NCI-H82 (cell line): ENCODE data around the gene PROX2.

Experiments
- DNase-seq: peaks from one replicate; lab custom pipeline; 2025; lab: John Stamatoyannopoulos, UW

The PROX2 gene

DNA sequence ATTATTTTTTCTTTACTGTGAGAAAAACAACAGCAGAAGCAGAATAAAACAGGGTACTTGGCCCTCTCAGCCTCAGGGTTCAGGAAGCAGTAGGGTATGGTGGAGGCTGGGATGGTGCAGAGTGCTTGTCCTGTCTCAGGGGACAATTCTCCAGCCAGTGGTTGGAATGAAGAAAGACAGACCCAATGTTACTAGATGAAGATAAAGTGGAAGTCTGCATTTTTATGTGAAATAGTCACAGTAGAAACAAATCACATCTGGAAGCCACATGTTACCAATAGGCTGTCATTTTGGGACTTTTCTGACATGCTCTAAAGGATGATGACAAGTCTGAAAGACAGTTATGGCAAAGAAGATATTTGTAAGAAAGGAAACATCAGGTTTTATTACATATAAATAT lies 32.3 kb downstream of the PROX2 start:
- no peak for DNase-seq

DNA sequence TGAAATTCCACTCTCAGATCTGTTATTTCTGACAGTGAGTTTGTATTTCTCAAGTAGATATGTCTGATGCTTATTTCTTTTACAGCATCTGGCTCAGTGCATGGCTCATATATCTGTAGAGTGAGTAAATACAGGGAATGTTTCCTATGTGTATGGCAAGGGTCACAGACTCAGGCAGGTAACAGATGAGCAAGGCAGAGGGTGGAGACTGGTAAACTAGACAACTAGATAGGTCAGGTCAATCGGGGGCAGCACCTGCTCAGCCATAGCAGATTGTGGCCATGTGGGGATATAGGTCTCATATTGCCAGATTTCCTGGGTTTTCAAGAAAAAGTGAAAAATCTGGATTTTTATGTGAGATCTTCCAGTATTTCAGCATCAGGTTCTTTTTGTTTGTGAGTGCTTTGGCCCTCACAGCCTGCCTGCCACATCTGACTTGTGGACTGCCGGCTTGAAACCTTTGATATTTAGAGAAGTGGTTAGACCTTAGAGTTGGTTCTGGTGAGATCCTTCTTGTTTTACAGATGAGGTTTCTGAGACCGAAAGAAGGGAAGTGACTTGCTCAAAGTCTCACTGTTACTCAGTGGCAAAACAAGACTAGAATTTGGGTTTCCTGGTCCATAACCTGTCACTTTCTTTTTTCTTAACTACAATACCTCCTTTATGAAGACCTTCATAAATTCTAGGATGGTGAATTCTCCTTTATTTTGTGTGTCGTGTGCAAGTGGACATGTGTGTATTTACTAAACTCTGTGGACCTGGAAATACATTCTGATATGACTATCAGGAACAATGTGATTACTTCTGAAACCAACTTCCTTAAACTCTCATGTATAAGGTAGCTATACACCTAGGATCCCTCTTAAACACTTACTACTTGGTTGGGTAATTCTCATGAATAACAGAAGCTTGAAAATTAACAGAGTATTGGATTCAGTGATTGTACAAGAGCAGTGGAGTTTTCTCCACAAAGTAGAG lies 34.4 kb downstream of the PROX2 start:
- no peak for DNase-seq

DNA sequence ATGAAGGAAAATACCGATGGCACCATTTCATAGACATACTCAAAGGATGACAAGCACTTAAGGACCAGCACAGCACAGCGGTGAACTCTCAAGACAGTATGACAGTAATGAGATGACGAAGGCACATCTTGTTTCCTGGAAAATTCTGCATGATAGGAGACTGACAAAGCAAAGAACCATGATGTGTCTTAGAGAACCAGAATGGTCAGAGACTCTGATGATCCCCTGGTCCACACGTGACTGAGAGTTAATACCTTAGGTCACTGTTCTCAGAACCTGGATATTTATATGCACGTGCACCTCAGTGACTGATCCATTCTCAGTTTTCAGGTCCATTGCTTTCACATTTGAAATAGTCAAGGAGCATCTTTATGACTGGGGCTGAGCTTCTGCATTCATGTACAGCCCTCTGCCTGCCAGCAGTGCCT lies 35.3 kb downstream of the PROX2 start:
- no peak for DNase-seq

DNA sequence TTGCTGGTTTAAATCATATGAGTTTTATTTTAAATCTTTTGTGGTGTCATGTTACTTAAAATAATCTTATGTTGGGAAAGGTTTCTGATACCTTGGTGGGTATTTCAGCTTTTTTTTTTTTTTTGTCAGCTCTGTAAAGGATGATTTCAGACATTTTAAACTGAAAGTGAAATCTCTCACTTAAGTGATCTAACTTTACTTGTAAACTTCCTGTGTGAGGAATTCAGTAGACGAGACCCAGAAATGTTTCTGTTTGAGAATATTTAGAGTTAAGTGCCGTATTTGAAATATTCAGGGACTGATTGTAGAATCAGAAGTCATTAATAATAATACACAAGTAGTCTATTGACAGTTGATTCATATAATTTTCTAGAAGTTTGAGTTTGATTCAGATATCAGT lies 37.8 kb downstream of the PROX2 start:
- DNase-seq, result no peak

DNA sequence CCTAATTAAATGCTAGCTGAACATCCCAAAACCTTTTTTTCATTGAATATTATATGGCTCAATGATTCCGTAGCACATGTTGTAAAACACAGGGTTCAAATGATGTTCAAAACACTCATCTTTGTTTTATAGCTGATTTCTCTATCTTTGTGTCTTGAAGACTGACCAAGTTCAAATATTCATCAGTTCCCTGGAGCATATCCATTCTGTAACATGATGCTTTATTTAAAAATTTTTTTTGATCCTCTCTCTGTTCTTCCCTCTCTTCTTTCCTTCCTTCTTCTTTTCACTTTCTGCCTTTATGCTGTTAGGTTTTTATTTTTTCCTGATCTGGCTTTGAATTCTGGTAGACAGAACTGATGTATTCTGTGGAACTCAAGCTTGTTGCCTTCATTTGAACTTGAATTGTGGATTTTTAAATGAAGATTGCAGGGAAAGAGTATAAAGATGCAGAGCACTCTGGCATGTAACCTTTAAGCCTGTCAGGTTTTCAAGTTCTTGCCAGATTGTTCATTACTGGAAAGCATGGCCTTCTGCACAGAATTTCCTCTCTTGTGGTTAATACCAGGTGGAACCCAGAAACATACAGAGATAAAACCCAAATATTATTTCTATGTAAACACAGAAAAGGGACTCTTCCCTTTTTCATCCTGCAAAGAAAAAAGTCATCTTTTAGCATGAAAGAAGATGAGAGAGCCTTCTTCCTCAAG lies 39.5 kb downstream of the PROX2 start:
- no peak for DNase-seq

DNA sequence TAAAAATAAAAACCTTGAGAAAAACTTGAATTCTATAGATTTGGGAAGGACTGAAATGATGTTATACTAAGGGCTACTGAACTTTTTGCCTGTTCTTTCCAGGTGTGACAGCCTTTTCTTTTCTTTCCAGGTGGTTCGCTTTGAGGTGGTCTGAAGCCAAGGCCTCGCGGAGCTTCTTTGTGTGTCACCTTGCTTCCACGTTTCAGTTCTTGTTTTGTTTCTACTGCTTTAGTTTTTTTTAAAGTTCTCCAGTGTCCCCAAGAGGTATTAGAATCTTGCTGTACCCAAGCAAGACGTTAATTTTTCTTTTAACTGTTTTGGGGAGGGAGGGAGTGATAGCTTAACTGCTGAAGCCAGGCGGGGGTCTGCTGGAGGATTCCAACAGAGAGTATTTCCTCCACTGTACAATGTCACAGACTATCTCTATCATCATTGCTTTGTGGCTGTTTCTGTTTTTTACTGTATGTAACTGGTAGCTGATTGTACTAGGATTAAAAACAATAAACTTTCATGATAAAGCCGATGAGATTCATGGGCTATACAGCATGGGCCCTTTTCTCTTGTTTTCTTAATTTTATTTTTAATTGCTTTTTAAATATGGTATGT lies 40.2 kb downstream of the PROX2 start:
- DNase-seq, result no peak

DNA sequence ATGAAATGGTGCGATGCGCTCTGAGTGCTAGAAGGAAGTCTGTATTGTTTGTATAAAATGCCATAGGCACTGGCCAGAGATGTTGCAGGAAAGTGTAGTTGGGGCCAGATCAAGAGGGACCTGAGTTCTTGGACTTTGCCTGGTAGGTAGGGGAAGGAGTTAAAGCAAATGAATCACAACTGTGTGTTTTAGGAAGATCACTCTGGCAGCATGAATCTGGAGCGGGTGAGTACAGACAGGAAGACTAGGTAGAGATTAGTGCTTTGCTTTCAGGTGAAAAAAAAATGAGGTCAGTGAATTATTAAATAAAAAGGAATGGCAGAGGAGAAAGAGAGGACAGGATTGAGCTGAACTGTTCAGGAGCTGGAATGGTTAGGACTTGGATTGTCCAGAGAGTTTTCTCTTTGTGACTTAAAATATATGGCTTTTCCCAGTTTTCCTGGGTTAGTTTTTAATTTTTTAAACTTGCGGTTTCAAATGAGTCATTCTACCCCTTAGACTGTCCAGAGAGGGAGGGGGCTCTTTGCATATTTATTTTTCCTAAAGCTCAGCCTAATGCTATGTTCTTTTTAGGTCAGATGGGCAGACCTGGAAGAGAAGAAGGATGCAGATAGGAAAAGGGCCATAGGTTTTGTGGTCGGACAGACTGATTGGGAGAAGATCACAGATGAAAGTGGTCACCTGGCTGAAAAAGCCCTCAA lies 41.1 kb downstream of the PROX2 start:
- DNase-seq, result no peak

DNA sequence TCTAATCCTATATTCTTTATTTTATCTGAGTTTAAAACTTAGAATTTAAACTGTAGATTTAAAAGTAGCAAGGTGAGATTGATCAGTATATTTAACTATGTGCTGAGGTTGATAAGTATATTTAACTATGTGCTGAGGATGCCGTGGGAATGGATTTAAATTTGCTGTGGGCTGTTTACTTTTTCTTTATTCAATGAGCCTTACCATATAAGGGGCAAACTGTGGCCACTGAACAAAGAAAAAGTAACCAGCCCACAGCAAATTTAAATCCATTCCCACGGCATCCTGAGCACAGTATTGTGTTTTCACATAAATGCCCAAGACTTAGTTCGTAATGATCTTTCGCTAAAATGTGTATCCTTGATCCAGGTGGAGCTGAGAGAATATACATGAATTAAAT lies 43.1 kb downstream of the PROX2 start:
- DNase-seq, result no peak

DNA sequence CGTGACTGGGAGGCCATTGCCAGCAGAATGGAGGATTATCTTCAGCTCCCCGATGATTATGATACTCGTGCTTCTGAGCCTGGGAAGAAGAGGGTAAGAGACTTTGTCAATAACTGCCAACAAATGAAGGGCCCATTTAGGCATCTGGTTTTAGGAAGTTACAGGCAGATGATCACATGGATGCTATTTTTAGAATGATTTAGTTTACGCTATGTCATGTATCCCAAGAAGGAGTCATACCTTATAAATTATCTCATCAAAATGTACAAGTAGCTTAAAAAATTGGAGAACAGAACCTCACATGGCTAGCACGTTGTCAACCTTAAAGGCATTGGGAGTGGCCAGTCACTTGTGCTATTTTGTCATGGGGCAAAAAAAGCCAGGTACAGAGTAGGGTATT lies 46.7 kb downstream of the PROX2 start:
- no peak for DNase-seq

DNA sequence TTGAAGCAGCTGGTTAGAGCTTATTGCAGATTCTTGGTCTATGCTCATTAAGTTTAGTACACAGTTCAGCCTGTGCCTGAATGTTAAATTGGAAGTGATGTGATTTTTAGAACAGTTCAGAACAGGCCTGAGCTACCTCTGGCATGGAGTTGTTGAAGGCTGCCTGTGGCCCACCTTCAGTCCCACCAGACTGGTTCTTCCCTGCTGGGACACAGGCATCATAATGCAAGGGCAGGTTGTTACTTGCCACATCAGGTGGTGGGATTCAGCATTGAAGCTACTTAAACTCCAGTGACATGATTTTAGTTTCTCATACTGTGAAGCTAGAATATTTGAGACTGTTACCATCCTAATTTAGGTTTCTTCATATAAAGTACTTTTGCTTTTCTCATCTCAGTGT lies 49.4 kb downstream of the PROX2 start:
- DNase-seq, result no peak
